Gastrocnemius medialis (tissue), 4 donors: Measurements from ENCODE around the gene ISM1. TPM values are rescaled to one million over a fixed set of nuclear protein-coding genes. Genes with fewer than 3 reads are reported as not detected.

ENCODE experiments used
- ATAC-seq, 2 donors: fragments of 150-250 bp; one replicate each; pipeline ENCODE4 v1.9.1; 2016
- DNase-seq, 2 donors: peaks; one replicate each; pipeline ENCODE4 v3.0.0-alpha.2; 2019
- H3K27ac ChIP-seq, 4 donors: fragments of 200-600 bp; sonication (generic); 1 replicate in 1 of 4; 2 replicates in 3 of 4; pipeline ENCODE4 v1.5.1; 2016 to 2018; ENCODE audit warnings: mild to moderate bottlenecking in 2 of 4, moderate library complexity in 1 of 4
- H3K27me3 ChIP-seq, 3 donors: fragments of 200-600 bp; sonication (generic) in 2 of 3; 1 replicate in 1 of 3; 2 replicates in 2 of 3; pipeline versions ENCODE4 v1.5.1 to v1.6.0; 2016 to 2019; ENCODE audit warnings: mild to moderate bottlenecking in 1 of 3, moderate library complexity in 1 of 3
- H3K36me3 ChIP-seq, 2 donors: fragments of 200-600 bp; sonication (generic) in 1 of 2; one replicate each; pipeline ENCODE4 v1.5.1; 2017 to 2018
- H3K4me1 ChIP-seq, 2 donors: fragments of 200-600 bp; sonication (generic) in 1 of 2; one replicate each; pipeline ENCODE4 v1.5.1; 2016 to 2017; ENCODE audit warnings: mild to moderate bottlenecking in 2 of 2
- H3K4me3 ChIP-seq, 4 donors: fragments of 200-600 bp; sonication (generic) in 3 of 4; 1 replicate in 1 of 4; 2 replicates in 3 of 4; pipeline ENCODE4 v1.5.1; 2016 to 2019; ENCODE audit warnings: mild to moderate bottlenecking in 2 of 4
- H3K9me3 ChIP-seq, 3 donors: fragments of 200-600 bp; sonication (generic) in 2 of 3; 1 replicate in 1 of 3; 2 replicates in 2 of 3; pipeline ENCODE4 v1.5.1; 2016 to 2019
- CTCF ChIP-seq, 5 experiments: fragments of 450-650 bp in 3 of 5; fragments of 200-600 bp in 2 of 5; sonication (generic) in 2 of 5; IDR thresholded peaks in 4 of 5; conservative IDR thresholded peaks in 1 of 5; 1 replicate in 4 of 5; 2 replicates in 1 of 5; pipeline ENCODE4 v1.5.1; 2016 to 2019; ENCODE audit warnings: antibody characterized with exemption in 5 of 5, mild to moderate bottlenecking in 3 of 5, moderate library complexity in 3 of 5
- POLR2A ChIP-seq, 2 donors: fragments of 450-650 bp; IDR thresholded peaks; one replicate each; pipeline ENCODE4 v1.6.1; 2017; ENCODE audit warnings: antibody characterized with exemption in 2 of 2, mild to moderate bottlenecking in 2 of 2, moderate library complexity in 2 of 2
- in situ Hi-C, 4 donors: fragments of 200-750 bp; cut with MboI; loops; one replicate each; pipeline versions ENCODE4 v1.15.0 to v1.8.0; 2017; ENCODE audit warnings: low sequenced_read_pairs in 4 of 4
- intact Hi-C: fragments of 100-400 bp; cut with DNase I; formaldehyde crosslinking; loops from one replicate; pipeline ENCODE4 v1.15.1; 2023; ENCODE audit warnings: low total_unique reads
- total RNA-seq, 4 donors: library from RNA; depleted of rRNA; stranded (reverse); fragments of >200 nt; gene quantifications; one replicate each; pipeline versions ENCODE4 v1.1.0 to v1.2.3, GENCODE V29; 2016

ISM1 gene
- total RNA-seq, 4 donors from 2014 or later: 0.61 to 3.7 (median 0.78) TPM

GRCh38 chr20:13285408-13285807, 64.3 kb downstream of the ISM1 start:
- H3K27me3 ChIP-seq: no peaks in the 10 kb centered on the region
- DNase-seq (no peak), ATAC-seq (no peak)
- intact Hi-C loops (no loop called here), in situ Hi-C loops (loop anchor here in 1 of 4 donors (25.0 kb wide), 2 partner anchors 173 to 477 kb away; no protein-coding TSS in a partner anchor)
- no peak for TF ChIP-seq POLR2A (IDR thresholded peaks at IDR 0.05)
- no peak for TF ChIP-seq CTCF (IDR thresholded peaks at IDR 0.05 in 4 of 5, conservative IDR thresholded peaks at IDR 0.05 in 1 of 5)
- no peaks in the 10 kb centered on the region for H3K4me1 ChIP-seq
- no peak overlapping the region for H3K4me3 ChIP-seq
- H3K9me3 ChIP-seq: no peaks in the 10 kb centered on the region
- no peaks in the 10 kb centered on the region for H3K36me3 ChIP-seq
- no peak overlapping the region for H3K27ac ChIP-seq

- in situ Hi-C loops: loop anchor here in 1 of 4 donors (25.0 kb wide), 2 partner anchors 174 to 476 kb away; no protein-coding TSS in a partner anchor
- H3K4me1 ChIP-seq: no peaks in the 10 kb centered on the region
- H3K9me3 ChIP-seq: no peaks in the 10 kb centered on the region
- no peak overlapping the region for H3K27ac ChIP-seq
- no peaks in the 10 kb centered on the region for H3K27me3 ChIP-seq
- H3K4me3 ChIP-seq: no peak overlapping the region
- no peak for DNase-seq
- no peak for ATAC-seq
- H3K36me3 ChIP-seq: no peaks in the 10 kb centered on the region
- intact Hi-C loops: no loop called here
- TF ChIP-seq POLR2A (IDR thresholded peaks at IDR 0.05) (no peak), CTCF (IDR thresholded peaks at IDR 0.05 in 4 of 5, conservative IDR thresholded peaks at IDR 0.05 in 1 of 5) (no peak)
Measured at GRCh38 chr20:13286052-13286451, 65.0 kb downstream of the ISM1 start.

- intact Hi-C loops (no loop called here), in situ Hi-C loops (loop anchor here in 1 of 4 donors (25.0 kb wide), 2 partner anchors 174 to 476 kb away; no protein-coding TSS in a partner anchor)
- H3K27me3 ChIP-seq: no peaks in the 10 kb centered on the region
- no peaks in the 10 kb centered on the region for H3K9me3 ChIP-seq
- ATAC-seq (no peak), DNase-seq (no peak)
- H3K4me1 ChIP-seq: no peaks in the 10 kb centered on the region
- no peak overlapping the region for H3K4me3 ChIP-seq
- H3K27ac ChIP-seq: no peak overlapping the region
- TF ChIP-seq CTCF (IDR thresholded peaks at IDR 0.05 in 4 of 5, conservative IDR thresholded peaks at IDR 0.05 in 1 of 5) (no peak), POLR2A (IDR thresholded peaks at IDR 0.05) (no peak)
- no peaks in the 10 kb centered on the region for H3K36me3 ChIP-seq
Measured at GRCh38 chr20:13286607-13287006, 65.5 kb downstream of the ISM1 start.

GRCh38 chr20:13288357-13288756, 67.3 kb downstream of the ISM1 start:
- Histone ChIP-seq H3K4me1 (no peaks in the 10 kb centered on the region), H3K27ac (no peak overlapping the region), H3K36me3 (no peaks in the 10 kb centered on the region), H3K4me3 (no peak overlapping the region), H3K27me3 (no peaks in the 10 kb centered on the region), H3K9me3 (no peaks in the 10 kb centered on the region)
- DNase-seq: no peak
- TF ChIP-seq POLR2A (IDR thresholded peaks at IDR 0.05) (no peak), CTCF (IDR thresholded peaks at IDR 0.05 in 4 of 5, conservative IDR thresholded peaks at IDR 0.05 in 1 of 5) (no peak)
- in situ Hi-C loops: loop anchor here in 1 of 4 donors (25.0 kb wide), 2 partner anchors 176 to 474 kb away; no protein-coding TSS in a partner anchor
- intact Hi-C loops: no loop called here
- ATAC-seq: no peak

GRCh38 chr20:13289031-13289430, 68.0 kb downstream of the ISM1 start:
- intact Hi-C loops: no loop called here

More at GRCh38 chr20:13289031-13289430, 68.0 kb downstream of the ISM1 start:
- Histone ChIP-seq H3K27me3 (no peaks in the 10 kb centered on the region), H3K36me3 (no peaks in the 10 kb centered on the region), H3K4me3 (no peak overlapping the region), H3K9me3 (no peaks in the 10 kb centered on the region), H3K4me1 (no peaks in the 10 kb centered on the region), H3K27ac (no peak overlapping the region)
- in situ Hi-C loops: loop anchor here in 1 of 4 donors (25.0 kb wide), 2 partner anchors 177 to 473 kb away; no protein-coding TSS in a partner anchor
- DNase-seq (no peak), ATAC-seq (no peak)
- no peak for TF ChIP-seq CTCF (IDR thresholded peaks at IDR 0.05 in 4 of 5, conservative IDR thresholded peaks at IDR 0.05 in 1 of 5)
- no peak for TF ChIP-seq POLR2A (IDR thresholded peaks at IDR 0.05)
